CD4-positive, alpha-beta memory T cell (primary cell): Measurements from ENCODE around the gene TBCA. TPM values are rescaled to one million over a fixed set of nuclear protein-coding genes. Genes with fewer than 3 reads are reported as not detected.
A peak's percentile ranks its signal among the peaks of the same experiment; 100 is the strongest.

Source experiments
- CTCF ChIA-PET: fragments of 350-600 bp; sonication (Branson Sonifier 250); formaldehyde crosslinking; loops from one replicate; lab custom pipeline; 2021; ENCODE audit warnings: inconsistent platforms; ENCODE audit not compliant: partially characterized antibody; lab: Charles Lee
- POLR2A ChIA-PET: fragments of 350-600 bp; sonication (Branson Sonifier 250); formaldehyde crosslinking; loops from one replicate; lab custom pipeline; 2021; ENCODE audit not compliant: partially characterized antibody; lab: Charles Lee
- DNase-seq, 5 donors: peaks; one replicate each; pipeline versions ENCODE4 v3.0.0 to v3.0.0-alpha.2; 2020 to 2022; ENCODE audit warnings: mixed read lengths in 1 of 5
- H3K27ac ChIP-seq: one replicate; pipeline ENCODE4 v1.7.0; 2013; ENCODE audit warnings: low read depth, low read length
- H3K27me3 ChIP-seq: 2 replicates; pipeline ENCODE4 v1.7.0; 2013; ENCODE audit warnings: mild to moderate bottlenecking, low read length, moderate library complexity; ENCODE audit not compliant: insufficient read depth
- H3K36me3 ChIP-seq: 2 replicates; pipeline ENCODE4 v1.7.0; 2013; ENCODE audit warnings: mild to moderate bottlenecking, low read length, moderate library complexity; ENCODE audit not compliant: insufficient read depth
- H3K4me1 ChIP-seq: 2 replicates; pipeline ENCODE4 v1.7.0; 2013; ENCODE audit warnings: mild to moderate bottlenecking, low read length, moderate library complexity; ENCODE audit not compliant: insufficient read depth
- H3K4me3 ChIP-seq, 2 donors: one replicate each; pipeline ENCODE4 v1.7.0; 2013; ENCODE audit warnings: low read length in 2 of 2, mild to moderate bottlenecking in 1 of 2
- H3K9me3 ChIP-seq, 2 donors: one replicate each; pipeline ENCODE4 v1.7.0; 2013; ENCODE audit warnings: low read length in 2 of 2, control low read depth in 1 of 2; ENCODE audit not compliant: control insufficient read depth in 1 of 2
- H3K27ac Mint-ChIP-seq, 7 donors: one replicate each; pipeline ENCODE4 v1.8.0; 2020 to 2021; ENCODE audit warnings: mixed read lengths in 7 of 7, mild to moderate bottlenecking in 6 of 7, inconsistent platforms in 3 of 7, moderate library complexity in 3 of 7
- H3K27me3 Mint-ChIP-seq, 2 donors: one replicate each; pipeline ENCODE4 v1.8.0; 2020 to 2021; ENCODE audit warnings: mixed read lengths in 2 of 2
- H3K36me3 Mint-ChIP-seq, 2 donors: one replicate each; pipeline ENCODE4 v1.8.0; 2020 to 2021; ENCODE audit warnings: mixed read lengths in 2 of 2, inconsistent platforms in 1 of 2, mild to moderate bottlenecking in 1 of 2
- H3K4me1 Mint-ChIP-seq, 4 donors: one replicate each; pipeline ENCODE4 v1.8.0; 2020 to 2021; ENCODE audit warnings: mixed read lengths in 4 of 4, mild to moderate bottlenecking in 1 of 4
- H3K4me3 Mint-ChIP-seq, 8 donors: one replicate each; pipeline ENCODE4 v1.8.0; 2020 to 2021; ENCODE audit warnings: mixed read lengths in 8 of 8, mild to moderate bottlenecking in 7 of 8, moderate library complexity in 6 of 8, inconsistent platforms in 3 of 8
- H3K9me3 Mint-ChIP-seq, 8 donors: one replicate each; pipeline ENCODE4 v1.8.0; 2020 to 2021; ENCODE audit warnings: mixed read lengths in 8 of 8, mild to moderate bottlenecking in 5 of 8, inconsistent platforms in 3 of 8, moderate library complexity in 1 of 8
- intact Hi-C: fragments of 100-400 bp; cut with micrococcal nuclease; formaldehyde crosslinking; loops from one replicate; pipeline ENCODE4 v1.15.1; 2023
- polyA plus RNA-seq, 2 donors: library from polyadenylated mRNA; unstranded; fragments of 300-500 nt; fragmentation: Illumina TruSeq; gene quantifications; one replicate each; pipeline ENCODE4 v1.2.3, GENCODE V29; 2021
- total RNA-seq, 2 experiments: library from RNA; stranded (reverse); gene quantifications; one replicate each; pipeline ENCODE4 v1.2.3, GENCODE V29; 2021

Gene TBCA
- total and polyA plus RNA-seq, 4 experiments from 2014 or later = 80.4 to 200 (median 138) TPM

GRCh38 chr5:77641397-77641943 is 134.7 kb downstream of the TBCA start:
- Mint-ChIP-seq H3K27me3 (peaks cover 60 to 64% of the 10 kb centered on the region in 2 donors), H3K4me1 (peaks cover 17 to 55% (median 27%) of the 10 kb centered on the region in 4 donors), H3K36me3 (peaks cover 3 to 6% of the 10 kb centered on the region in 2 donors), H3K4me3 (peak overlapping the region in 4 of 8 donors; percentile 17 to 76 (median 47)), H3K27ac (peak overlapping the region in 3 of 7 donors; percentile 69 to 92 (median 73)), H3K9me3 (peaks cover 0 to 49% (median 33%) of the 10 kb centered on the region in 8 donors)
- intact Hi-C loops = loop anchor here (10.0 kb wide), 2 partner anchors 133 to 653 kb away; partner anchors contain the start of genes AP3B1 and TBCA
- ChIA-PET POLR2A (interaction anchor here (2.3 kb wide), 1 partner anchor 9 kb away, joined by 5 read pairs; no protein-coding TSS in a partner anchor), CTCF (no interaction called here)
- Histone ChIP-seq H3K27me3 (peaks cover 92% of the 10 kb centered on the region), H3K9me3 (no peaks in the 10 kb centered on the region), H3K4me1 (peaks cover 15% of the 10 kb centered on the region), H3K36me3 (no peaks in the 10 kb centered on the region), H3K27ac (no peak overlapping the region), H3K4me3 (no peak overlapping the region)
- DNase-seq = no peak

Other genes with a start within 250 kb of the TBCA start
- not detected for gene OTP, start 137.6 kb downstream of the TBCA start, total RNA-seq
- gene OTP, start 137.6 kb downstream of the TBCA start, polyA plus RNA-seq = not detected